GM12892 (cell line): ENCODE data around the gene FKBP8.

ENCODE experiments used
- POLR2A ChIP-seq: IDR thresholded peaks from 2 replicates; pipeline ENCODE4 v1.6.1; 2011; ENCODE audit warnings: low read depth, low read length, control low read depth
- POLR2AphosphoS5 ChIP-seq: IDR thresholded peaks from 2 replicates; pipeline ENCODE4 v1.6.1; 2011; ENCODE audit warnings: low read depth, low read length, control low read depth
- TAF1 ChIP-seq: IDR thresholded peaks from 2 replicates; pipeline ENCODE4 v1.6.1; 2011; ENCODE audit warnings: low read depth, mild to moderate bottlenecking, control low read depth, low read length, borderline replicate concordance

DNA sequence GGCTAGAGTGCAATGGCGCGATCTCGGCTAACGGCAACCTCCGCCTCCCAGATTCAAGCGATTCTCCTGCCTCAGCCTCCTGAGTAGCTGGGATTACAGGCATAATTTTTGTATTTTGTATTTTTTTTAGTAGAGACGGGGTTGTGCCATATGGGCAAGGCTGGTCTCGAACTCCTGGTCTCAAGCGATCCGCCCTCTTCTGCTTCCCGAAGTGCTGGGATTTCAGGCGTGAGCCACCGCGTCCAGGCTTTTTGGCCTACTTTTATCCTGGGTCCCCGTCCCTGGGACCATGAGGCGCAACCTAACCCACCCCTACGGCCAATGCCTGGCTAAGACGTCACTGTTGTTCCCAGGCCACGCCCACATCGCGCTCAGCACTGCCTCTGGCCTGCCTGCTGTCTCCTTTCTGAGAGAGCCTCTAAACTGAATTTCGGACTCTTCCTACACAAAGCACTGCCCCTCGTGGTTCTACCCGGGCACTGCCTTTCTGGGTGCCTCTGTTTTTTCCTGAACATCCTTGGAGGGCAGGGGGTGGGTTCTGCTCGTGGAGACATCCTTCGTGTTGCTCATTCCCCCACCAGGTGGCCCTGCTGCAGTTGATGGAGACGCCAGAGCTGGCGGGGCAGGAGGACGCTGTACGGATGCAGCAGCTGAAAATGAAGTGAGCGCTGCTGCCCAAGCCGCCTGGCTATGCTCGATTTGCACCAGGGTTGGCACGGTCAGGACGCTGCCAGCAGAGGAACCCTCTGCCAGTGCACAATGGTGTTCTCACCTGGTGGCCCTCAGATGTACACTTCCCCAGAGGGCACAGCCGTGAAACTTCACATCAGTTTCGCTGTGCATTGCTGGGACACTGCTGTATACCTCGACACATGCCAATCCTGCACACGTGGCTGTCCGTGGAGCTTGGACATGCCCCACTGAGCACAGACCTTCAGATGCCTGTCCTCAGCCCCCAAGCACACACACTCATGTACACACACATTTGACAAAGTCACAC is 47.2 kb upstream of the FKBP8 start:
- TF ChIP-seq TAF1, result no peak
- TF ChIP-seq POLR2A, result no peak
- no peak for TF ChIP-seq POLR2AphosphoS5
